ENCODE measurements around the gene PIGU. TPM values are rescaled to one million over a fixed set of nuclear protein-coding genes. Genes with fewer than 3 reads are reported as not detected.

The PIGU gene
- total and polyA plus RNA-seq, 2 of the 13 experiments (the other 11 are each of a cell fraction or from before 2014, with no cell fraction given), result 45.5 to 231 TPM

DNA sequence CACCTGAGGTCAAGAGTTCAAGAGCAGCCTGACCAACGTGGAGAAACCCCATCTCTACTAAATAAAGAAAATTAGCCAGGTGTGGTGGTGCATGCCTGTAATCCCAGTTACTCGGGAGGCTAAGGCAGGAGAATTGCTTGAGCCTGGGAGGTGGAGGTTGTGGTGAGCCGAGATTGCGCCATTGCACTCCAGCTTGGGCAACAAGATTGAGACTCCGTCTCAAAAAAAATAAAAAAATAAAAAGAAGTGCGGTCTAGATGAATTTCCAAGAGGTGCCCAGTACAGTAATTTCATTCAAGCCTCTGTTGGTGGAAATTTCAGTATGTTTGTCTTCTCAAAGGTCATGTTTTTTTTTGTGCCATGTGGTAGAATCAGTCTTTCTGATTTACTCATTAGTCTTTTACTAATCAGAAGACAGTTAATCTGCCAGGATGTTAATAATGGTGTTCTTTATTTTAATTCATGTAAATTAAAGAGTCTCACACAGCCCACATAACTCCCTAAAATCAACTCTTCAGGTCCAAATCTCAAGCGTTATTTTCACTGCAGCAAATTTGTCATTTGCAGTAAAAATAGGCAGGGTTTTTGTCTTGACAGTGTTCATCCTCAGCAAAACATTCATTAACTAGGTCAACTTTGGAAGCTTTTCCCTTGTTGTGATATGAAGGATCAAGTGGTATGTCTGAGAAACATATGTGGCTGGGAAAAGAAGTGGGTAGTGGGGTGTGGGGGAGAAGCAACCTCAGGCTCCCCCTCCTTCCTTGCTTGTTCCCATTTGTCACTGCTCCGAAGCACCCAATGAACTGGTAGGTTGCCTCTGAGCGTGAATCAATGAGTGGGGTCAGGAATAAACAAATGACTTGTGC, 40.6 kb upstream of the PIGU start (continued):
- TF ChIP-seq JDP2 (CRISPR knock-in tag; IDR thresholded peaks at IDR 0.05; ENCODE audit: borderline replicate concordance) (no peak), KDM4B (CRISPR knock-in tag; IDR thresholded peaks at IDR 0.05) (no peak), ZBTB42 (CRISPR knock-in tag; IDR thresholded peaks at IDR 0.05) (no peak), TMF1 (CRISPR knock-in tag; IDR thresholded peaks at IDR 0.05; ENCODE audit: low read depth) (0 out of 2 replicates have a peak, but pooled peaks have one; percentile 59), HOXA7 (CRISPR knock-in tag; IDR thresholded peaks at IDR 0.05) (no peak), ZNF225 (CRISPR knock-in tag; IDR thresholded peaks at IDR 0.05) (no peak), THAP11 (CRISPR knock-in tag; IDR thresholded peaks at IDR 0.05) (peak; percentile 36; the same call in 1 of the 2 replicates), ZNF746 (CRISPR knock-in tag; IDR thresholded peaks at IDR 0.05) (0 out of 2 replicates have a peak, but pooled peaks have one; percentile 40), RFXANK (CRISPR knock-in tag; IDR thresholded peaks at IDR 0.05) (no peak), ARID2 (CRISPR knock-in tag; IDR thresholded peaks at IDR 0.05; ENCODE audit: borderline replicate concordance) (no peak; the same call in 1 of the 2 replicates), ZNF841 (CRISPR knock-in tag; IDR thresholded peaks at IDR 0.05; ENCODE audit: borderline replicate concordance) (no peak), ZNF501 (CRISPR knock-in tag; IDR thresholded peaks at IDR 0.05) (no peak), ZNF124 (CRISPR knock-in tag; IDR thresholded peaks at IDR 0.05) (no peak), KDM5B (CRISPR knock-in tag; IDR thresholded peaks at IDR 0.05; ENCODE audit: borderline replicate concordance) (no peak), ZNF30 (CRISPR knock-in tag; IDR thresholded peaks at IDR 0.05) (no peak), NFKB2 (CRISPR knock-in tag; IDR thresholded peaks at IDR 0.05; ENCODE audit: borderline replicate concordance) (no peak), RARG (CRISPR knock-in tag; IDR thresholded peaks at IDR 0.05; ENCODE audit: low read depth) (no peak), ZNF546 (CRISPR knock-in tag; conservative IDR thresholded peaks at IDR 0.05) (no peak)
- TF ChIP-seq, protein P1, sequence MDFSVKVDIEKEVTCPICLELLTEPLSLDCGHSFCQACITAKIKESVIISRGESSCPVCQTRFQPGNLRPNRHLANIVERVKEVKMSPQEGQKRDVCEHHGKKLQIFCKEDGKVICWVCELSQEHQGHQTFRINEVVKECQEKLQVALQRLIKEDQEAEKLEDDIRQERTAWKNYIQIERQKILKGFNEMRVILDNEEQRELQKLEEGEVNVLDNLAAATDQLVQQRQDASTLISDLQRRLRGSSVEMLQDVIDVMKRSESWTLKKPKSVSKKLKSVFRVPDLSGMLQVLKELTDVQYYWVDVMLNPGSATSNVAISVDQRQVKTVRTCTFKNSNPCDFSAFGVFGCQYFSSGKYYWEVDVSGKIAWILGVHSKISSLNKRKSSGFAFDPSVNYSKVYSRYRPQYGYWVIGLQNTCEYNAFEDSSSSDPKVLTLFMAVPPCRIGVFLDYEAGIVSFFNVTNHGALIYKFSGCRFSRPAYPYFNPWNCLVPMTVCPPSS (IDR thresholded peaks at IDR 0.05), result no peak
- TF ChIP-seq, protein P2, sequence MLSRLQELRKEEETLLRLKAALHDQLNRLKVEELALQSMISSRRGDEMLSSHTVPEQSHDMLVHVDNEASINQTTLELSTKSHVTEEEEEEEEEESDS (CRISPR knock-in tag; IDR thresholded peaks at IDR 0.05; ENCODE audit: borderline replicate concordance), result peak; percentile 84; the same call in 1 of the 2 replicates
- TF ChIP-seq, protein P3, sequence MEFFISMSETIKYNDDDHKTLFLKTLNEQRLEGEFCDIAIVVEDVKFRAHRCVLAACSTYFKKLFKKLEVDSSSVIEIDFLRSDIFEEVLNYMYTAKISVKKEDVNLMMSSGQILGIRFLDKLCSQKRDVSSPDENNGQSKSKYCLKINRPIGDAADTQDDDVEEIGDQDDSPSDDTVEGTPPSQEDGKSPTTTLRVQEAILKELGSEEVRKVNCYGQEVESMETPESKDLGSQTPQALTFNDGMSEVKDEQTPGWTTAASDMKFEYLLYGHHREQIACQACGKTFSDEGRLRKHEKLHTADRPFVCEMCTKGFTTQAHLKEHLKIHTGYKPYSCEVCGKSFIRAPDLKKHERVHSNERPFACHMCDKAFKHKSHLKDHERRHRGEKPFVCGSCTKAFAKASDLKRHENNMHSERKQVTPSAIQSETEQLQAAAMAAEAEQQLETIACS (CRISPR knock-in tag; IDR thresholded peaks at IDR 0.05), result no peak
- TF ChIP-seq, protein P4, sequence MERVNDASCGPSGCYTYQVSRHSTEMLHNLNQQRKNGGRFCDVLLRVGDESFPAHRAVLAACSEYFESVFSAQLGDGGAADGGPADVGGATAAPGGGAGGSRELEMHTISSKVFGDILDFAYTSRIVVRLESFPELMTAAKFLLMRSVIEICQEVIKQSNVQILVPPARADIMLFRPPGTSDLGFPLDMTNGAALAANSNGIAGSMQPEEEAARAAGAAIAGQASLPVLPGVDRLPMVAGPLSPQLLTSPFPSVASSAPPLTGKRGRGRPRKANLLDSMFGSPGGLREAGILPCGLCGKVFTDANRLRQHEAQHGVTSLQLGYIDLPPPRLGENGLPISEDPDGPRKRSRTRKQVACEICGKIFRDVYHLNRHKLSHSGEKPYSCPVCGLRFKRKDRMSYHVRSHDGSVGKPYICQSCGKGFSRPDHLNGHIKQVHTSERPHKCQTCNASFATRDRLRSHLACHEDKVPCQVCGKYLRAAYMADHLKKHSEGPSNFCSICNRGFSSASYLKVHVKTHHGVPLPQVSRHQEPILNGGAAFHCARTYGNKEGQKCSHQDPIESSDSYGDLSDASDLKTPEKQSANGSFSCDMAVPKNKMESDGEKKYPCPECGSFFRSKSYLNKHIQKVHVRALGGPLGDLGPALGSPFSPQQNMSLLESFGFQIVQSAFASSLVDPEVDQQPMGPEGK (CRISPR knock-in tag; IDR thresholded peaks at IDR 0.05), result no peak
- TF ChIP-seq, protein P5, sequence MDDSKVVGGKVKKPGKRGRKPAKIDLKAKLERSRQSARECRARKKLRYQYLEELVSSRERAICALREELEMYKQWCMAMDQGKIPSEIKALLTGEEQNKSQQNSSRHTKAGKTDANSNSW (CRISPR knock-in tag; IDR thresholded peaks at IDR 0.05; ENCODE audit: borderline replicate concordance), result no peak
- TF ChIP-seq, protein P6, sequence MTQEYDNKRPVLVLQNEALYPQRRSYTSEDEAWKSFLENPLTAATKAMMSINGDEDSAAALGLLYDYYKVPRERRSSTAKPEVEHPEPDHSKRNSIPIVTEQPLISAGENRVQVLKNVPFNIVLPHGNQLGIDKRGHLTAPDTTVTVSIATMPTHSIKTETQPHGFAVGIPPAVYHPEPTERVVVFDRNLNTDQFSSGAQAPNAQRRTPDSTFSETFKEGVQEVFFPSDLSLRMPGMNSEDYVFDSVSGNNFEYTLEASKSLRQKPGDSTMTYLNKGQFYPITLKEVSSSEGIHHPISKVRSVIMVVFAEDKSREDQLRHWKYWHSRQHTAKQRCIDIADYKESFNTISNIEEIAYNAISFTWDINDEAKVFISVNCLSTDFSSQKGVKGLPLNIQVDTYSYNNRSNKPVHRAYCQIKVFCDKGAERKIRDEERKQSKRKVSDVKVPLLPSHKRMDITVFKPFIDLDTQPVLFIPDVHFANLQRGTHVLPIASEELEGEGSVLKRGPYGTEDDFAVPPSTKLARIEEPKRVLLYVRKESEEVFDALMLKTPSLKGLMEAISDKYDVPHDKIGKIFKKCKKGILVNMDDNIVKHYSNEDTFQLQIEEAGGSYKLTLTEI (CRISPR knock-in tag; conservative IDR thresholded peaks at IDR 0.05), result no peak
